HepG2 (cell line): ENCODE measurements around the gene TALDO1. TPM values are rescaled to one million over a fixed set of nuclear protein-coding genes. Genes with fewer than 3 reads are reported as not detected.

ENCODE experiments used
- ARNT2 ChIP-seq: sonication (generic); formaldehyde crosslinking; IDR thresholded peaks from 2 replicates; pipeline ENCODE4 v1.8.0; 2022; ENCODE audit warnings: mild to moderate bottlenecking, low read depth, missing genetic modification reagents, moderate library complexity
- ATAD3A ChIP-seq: sonication (generic); formaldehyde crosslinking; IDR thresholded peaks from 2 replicates; pipeline ENCODE4 v1.4.0; 2020; ENCODE audit warnings: missing genetic modification reagents
- BCL3 ChIP-seq: sonication (generic); formaldehyde crosslinking; IDR thresholded peaks from 2 replicates; pipeline ENCODE4 v1.5.1; 2020; ENCODE audit warnings: mild to moderate bottlenecking, missing genetic modification reagents, moderate library complexity
- BORCS8-MEF2B ChIP-seq: sonication (generic); formaldehyde crosslinking; IDR thresholded peaks from 2 replicates; pipeline ENCODE4 v1.8.0; 2022; ENCODE audit warnings: mild to moderate bottlenecking, missing genetic modification reagents
- HES4 ChIP-seq: sonication (generic); formaldehyde crosslinking; IDR thresholded peaks from 2 replicates; pipeline ENCODE4 v1.9.0; 2021; ENCODE audit warnings: mild to moderate bottlenecking, missing genetic modification reagents, borderline replicate concordance
- HNRNPUL1 ChIP-seq: fragments of 200-400 bp; formaldehyde crosslinking; IDR thresholded peaks from 2 replicates; pipeline ENCODE4 v1.6.1; 2017; ENCODE audit warnings: low read depth, mild to moderate bottlenecking, low read length, moderate library complexity
- HOXA9 ChIP-seq: sonication (generic); formaldehyde crosslinking; IDR thresholded peaks from 2 replicates; pipeline ENCODE4 v1.8.1; 2022; ENCODE audit warnings: missing genetic modification reagents, mild to moderate bottlenecking, moderate library complexity, borderline replicate concordance
- KAT7 ChIP-seq: IDR thresholded peaks from 2 replicates; pipeline ENCODE4 v1.6.1; 2018; ENCODE audit warnings: borderline replicate concordance, missing compliant biosample characterization
- NONO ChIP-seq, 2 experiments: fragments of 450-650 bp in 1 of 2; sonication (generic) in 1 of 2; formaldehyde crosslinking in 1 of 2; IDR thresholded peaks in 1 of 2; conservative IDR thresholded peaks in 1 of 2; 2 replicates each; pipeline versions ENCODE4 v1.6.1 to v1.8.0; 2017 to 2022; ENCODE audit warnings: mild to moderate bottlenecking in 1 of 2, missing genetic modification reagents in 1 of 2, moderate library complexity in 1 of 2
- POLR2G ChIP-seq: fragments of 200-400 bp; formaldehyde crosslinking; IDR thresholded peaks from 2 replicates; pipeline ENCODE4 v1.6.1; 2018; ENCODE audit warnings: mild to moderate bottlenecking, low read depth, low read length, moderate library complexity
- PRDM4 ChIP-seq: sonication (generic); formaldehyde crosslinking; IDR thresholded peaks from 2 replicates; pipeline ENCODE4 v1.9.0; 2021; ENCODE audit warnings: missing genetic modification reagents, borderline replicate concordance
- RNF2 ChIP-seq: fragments of 450-650 bp; conservative IDR thresholded peaks from 2 replicates; pipeline ENCODE4 v1.6.1; 2016; ENCODE audit warnings: low read depth
- ZNF17 ChIP-seq: sonication (generic); formaldehyde crosslinking; IDR thresholded peaks from 2 replicates; pipeline ENCODE4 v1.5.0; 2020; ENCODE audit warnings: mild to moderate bottlenecking, missing genetic modification reagents
- ZNF503 ChIP-seq: sonication (generic); formaldehyde crosslinking; IDR thresholded peaks from 2 replicates; pipeline ENCODE4 v1.4.0; 2020; ENCODE audit warnings: missing genetic modification reagents
- ZNF547 ChIP-seq: sonication (generic); formaldehyde crosslinking; IDR thresholded peaks from 2 replicates; pipeline ENCODE4 v1.5.1; 2020; ENCODE audit warnings: mild to moderate bottlenecking, missing genetic modification reagents
- ZNF615 ChIP-seq: sonication (generic); formaldehyde crosslinking; IDR thresholded peaks from 2 replicates; pipeline ENCODE4 v1.5.0; 2020; ENCODE audit warnings: mild to moderate bottlenecking, missing genetic modification reagents, borderline replicate concordance
- ZNF687 ChIP-seq: sonication (generic); formaldehyde crosslinking; IDR thresholded peaks from 2 replicates; pipeline ENCODE4 v1.5.1; 2020; ENCODE audit warnings: mild to moderate bottlenecking, missing genetic modification reagents, moderate library complexity
- ZNF713 ChIP-seq: sonication (generic); formaldehyde crosslinking; IDR thresholded peaks from 2 replicates; pipeline ENCODE4 v1.4.0; 2020; ENCODE audit warnings: mild to moderate bottlenecking, missing genetic modification reagents
- polyA plus RNA-seq, 8 experiments: library from polyadenylated mRNA; depleted of rRNA in 3 of 8; stranded (reverse) in 7 of 8; unstranded in 1 of 8; fragments of >200 nt; fragmentation: Illumina TruSeq in 4 of 8; extraction: Trizol in 4 of 8; gene quantifications; 2 replicates each; pipeline versions ENCODE4 v1.2.1 to v1.2.3, GENCODE V29; 2011 to 2016; ENCODE audit warnings: low read depth in 4 of 8, missing spikeins in 1 of 8, mixed read lengths in 1 of 8; ENCODE audit not compliant: insufficient read depth in 1 of 8
- total RNA-seq, 5 experiments: library from RNA; depleted of rRNA; stranded (reverse); fragments of >200 nt; fragmentation: Illumina TruSeq; extraction: Trizol; gene quantifications; 2 replicates each; pipeline ENCODE4 v1.2.3, GENCODE V29; 2016; ENCODE audit warnings: low read depth in 1 of 5

Gene TALDO1
- total and polyA plus RNA-seq, 2 of the 13 experiments (the other 11 are each of a cell fraction or from before 2014, with no cell fraction given) = 107 to 240 TPM

- TF ChIP-seq ZNF687 (CRISPR knock-in tag) (peak; percentile 80), HNRNPUL1 (no peak), POLR2G (peak; percentile 63), ATAD3A (no peak), ZNF547 (peak; percentile 51; the same call in 1 of the 2 replicates), HES4 (CRISPR knock-in tag) (0 out of 2 replicates have a peak, but pooled peaks have one; percentile 17), NONO (IDR thresholded peaks at IDR 0.05) (no peak), NONO (CRISPR knock-in tag; conservative IDR thresholded peaks at IDR 0.05) (peak; percentile 55), RNF2 (peak; percentile 45; the same call in 1 of the 2 replicates), ZNF503 (CRISPR knock-in tag) (0 out of 2 replicates have a peak, but pooled peaks have one; percentile 25), PRDM4 (no peak), KAT7 (CRISPR knock-in tag) (peak; percentile 42; the same call in 1 of the 2 replicates), BORCS8-MEF2B (CRISPR knock-in tag) (peak; percentile 72), BCL3 (CRISPR knock-in tag) (peak; percentile 69), ZNF713 (CRISPR knock-in tag) (peak; percentile 75; the same call in 1 of the 2 replicates), ZNF615 (CRISPR knock-in tag) (no peak), ZNF17 (CRISPR knock-in tag) (no peak), ARNT2 (peak; percentile 92), HOXA9 (no peak; the same call in 1 of the 2 replicates)
Observed at GRCh38 chr11:747158-748006, at the start of gene TALDO1 (continued).
